ENCODE measurements around the gene AGBL4.

DNA sequence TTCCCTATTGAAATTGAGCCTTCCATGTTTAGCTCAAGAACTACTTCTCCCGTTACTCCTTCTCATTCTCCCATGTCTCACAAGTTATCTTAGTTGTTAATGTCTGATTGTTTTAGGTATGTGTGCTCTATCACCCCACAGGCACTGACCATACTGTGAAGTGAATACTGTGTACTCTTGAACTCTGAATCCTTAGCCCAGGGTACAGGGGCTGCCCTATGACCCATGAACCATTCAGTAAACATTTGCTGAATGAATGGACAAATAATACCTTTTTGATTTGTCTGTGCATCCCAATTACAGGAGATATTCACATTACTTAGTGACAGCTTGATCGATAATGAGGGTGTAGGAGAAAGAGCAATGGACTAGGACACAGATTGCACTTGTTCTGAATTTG lies 1077.7 kb downstream of the AGBL4 start:
- TF ChIP-seq DPF2 (CRISPR knock-in tag; IDR thresholded peaks at IDR 0.05; ENCODE audit: borderline replicate concordance, low read depth) (no peak), HMG20B (CRISPR knock-in tag; conservative IDR thresholded peaks at IDR 0.05) (no peak), ZNF24 (IDR thresholded peaks at IDR 0.05) (no peak), POLR2AphosphoS5 (IDR thresholded peaks at IDR 0.05; ENCODE audit: low read depth, low read length) (no peak), NFE2L2 (IDR thresholded peaks at IDR 0.05; ENCODE audit: low read length) (no peak), CHD2 (IDR thresholded peaks at IDR 0.05; ENCODE audit: low read depth, low read length) (no peak), ZFP41 (CRISPR knock-in tag; IDR thresholded peaks at IDR 0.05; ENCODE audit: borderline replicate concordance) (no peak)
